ENCODE data around the gene PLEKHG4B. TPM values are rescaled to one million over a fixed set of nuclear protein-coding genes. Genes with fewer than 3 reads are reported as not detected.

Gene PLEKHG4B
- total RNA-seq, 1 experiment from 2014 or later: 0.02 TPM

DNA sequence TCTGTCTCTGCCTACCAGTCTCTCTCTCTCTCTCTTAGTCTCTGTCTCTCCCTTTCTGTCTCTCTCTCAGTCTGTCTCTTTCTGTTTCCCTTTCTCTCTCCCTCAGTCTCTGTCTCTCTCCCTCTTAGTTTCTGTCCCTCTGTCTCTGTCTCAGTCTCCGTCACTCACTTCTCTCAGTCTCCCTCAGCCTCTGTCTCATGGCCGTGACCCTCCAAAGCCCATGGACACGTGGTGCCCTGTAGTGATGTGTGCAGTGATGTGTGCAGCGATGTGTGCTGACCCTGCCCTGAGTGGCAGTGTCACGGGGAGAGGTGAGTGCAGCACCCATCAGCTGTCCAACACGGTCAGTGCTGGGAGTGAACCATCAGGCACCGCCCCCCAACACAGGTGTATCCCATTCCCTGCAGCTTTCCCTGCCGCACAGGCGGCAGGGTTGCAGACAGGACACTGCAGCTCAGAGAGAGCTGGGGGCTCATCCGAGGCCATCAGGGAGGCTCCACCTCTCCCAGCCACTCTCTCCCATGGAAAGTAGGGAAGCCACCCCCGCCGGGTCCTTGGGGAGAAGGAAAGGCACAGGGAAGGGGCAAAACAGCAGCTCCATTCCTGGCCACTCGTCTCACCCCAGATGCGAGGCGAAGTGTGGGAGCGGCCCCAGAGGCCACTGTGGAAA, 98.5 kb downstream of the PLEKHG4B start:
- Histone ChIP-seq H3K4me3 (replicated peaks in 1 of 2; ENCODE audit: low read depth in 1 of 2, low read length in 2 of 2) (no peak overlapping the region), H3K4me1 (ENCODE audit: control insufficient read depth in 1 of 2, insufficient read depth in 2 of 2, low read length in 2 of 2) (peaks cover 5 to 10% of the 10 kb centered on the region in 2 experiments), H2AFZ (ENCODE audit: low read depth, low read length, poor library complexity, severe bottlenecking) (no peak overlapping the region), H3K27me3 (ENCODE audit: insufficient read depth, low read length) (no peaks in the 10 kb centered on the region), H3K9ac (ENCODE audit: low read length) (no peak overlapping the region), H3K4me2 (ENCODE audit: low read length) (no peak overlapping the region), H3K27ac (ENCODE audit: low read depth, low read length) (no peak overlapping the region), H4K20me1 (ENCODE audit: insufficient read depth) (no peaks in the 10 kb centered on the region), H3K36me3 (ENCODE audit: control insufficient read depth in 1 of 2, insufficient read depth in 2 of 2, low read length in 2 of 2) (no peaks in the 10 kb centered on the region), H3K9me2 (ENCODE audit: insufficient read depth) (no peaks in the 10 kb centered on the region), H3K9me3 (ENCODE audit: control insufficient read depth in 1 of 2, insufficient read depth in 1 of 2, low read depth in 1 of 2, low read length in 2 of 2) (no peaks in the 10 kb centered on the region), H3K79me2 (ENCODE audit: insufficient read depth, low read length) (no peaks in the 10 kb centered on the region)
- no TSS peak for BruUV-seq (replicated peaks)
- RAD21 ChIA-PET (ENCODE audit: low non-redundant PET in 1 of 2, low total read pairs in 2 of 2, uncharacterized antibody in 2 of 2, unreplicated experiment in 2 of 2): no interaction called here
- DNase-seq (ENCODE audit: low read depth, low spot score): no peak
- no peak for TF ChIP-seq SRF (IDR thresholded peaks at IDR 0.05; ENCODE audit: low read depth)
- no peak for TF ChIP-seq CEBPB (IDR thresholded peaks at IDR 0.05; ENCODE audit: low read depth)
- no peak for TF ChIP-seq ZNF274 (IDR thresholded peaks at IDR 0.05; ENCODE audit: low read depth, low read length)
- CTCF ChIA-PET: no interaction called here
- POLR2A ChIA-PET: no interaction called here
- intact Hi-C loops (cut with micrococcal nuclease): no loop called here
- ATAC-seq: no peak

GRCh38 chr5:191036-191948, 99.3 kb downstream of the PLEKHG4B start, which contains the start of gene LRRC14B:
TSS of gene LRRC14B (plus strand) at chr5:191495. CDS start at chr5:191539, 44 bp downstream.
- Histone ChIP-seq H3K36me3 (ENCODE audit: control insufficient read depth in 1 of 2, insufficient read depth in 2 of 2, low read length in 2 of 2) (no peaks in the 10 kb centered on the region), H3K79me2 (ENCODE audit: insufficient read depth, low read length) (no peaks in the 10 kb centered on the region), H3K9me2 (ENCODE audit: insufficient read depth) (no peaks in the 10 kb centered on the region), H3K27ac (ENCODE audit: low read depth, low read length) (no peak within 1 kb of the TSS), H4K20me1 (ENCODE audit: insufficient read depth) (no peaks in the 10 kb centered on the region), H3K27me3 (ENCODE audit: insufficient read depth, low read length) (no peaks in the 10 kb centered on the region), H3K4me3 (replicated peaks in 1 of 2; ENCODE audit: low read depth in 1 of 2, low read length in 2 of 2) (no peak within 1 kb of the TSS), H3K9ac (ENCODE audit: low read length) (no peak within 1 kb of the TSS), H2AFZ (ENCODE audit: low read depth, low read length, poor library complexity, severe bottlenecking) (no peak within 1 kb of the TSS), H3K9me3 (ENCODE audit: control insufficient read depth in 1 of 2, insufficient read depth in 1 of 2, low read depth in 1 of 2, low read length in 2 of 2) (no peaks in the 10 kb centered on the region), H3K4me2 (ENCODE audit: low read length) (no peak within 1 kb of the TSS), H3K4me1 (ENCODE audit: control insufficient read depth in 1 of 2, insufficient read depth in 2 of 2, low read length in 2 of 2) (peaks cover 5 to 10% of the 10 kb centered on the region in 2 experiments)
- no peak for DNase-seq (ENCODE audit: low read depth, low spot score)
- ATAC-seq: no peak
- BruUV-seq (replicated peaks): no TSS peak
- TF ChIP-seq CBX3 (IDR thresholded peaks at IDR 0.05; ENCODE audit: low read depth) (no peak), YY1 (IDR thresholded peaks at IDR 0.05; ENCODE audit: extremely low read depth, insufficient replicate concordance, low read depth, low read length) (no peak), RAD21 (IDR thresholded peaks at IDR 0.05; ENCODE audit: low read depth) (no peak)
- ChIA-PET POLR2A (no interaction called here), CTCF (interaction anchor here (0.8 kb wide), 1 partner anchor 125 kb away, joined by 3 read pairs; no protein-coding TSS in a partner anchor), RAD21 (ENCODE audit: low non-redundant PET in 1 of 2, low total read pairs in 2 of 2, uncharacterized antibody in 2 of 2, unreplicated experiment in 2 of 2) (no interaction called here)
- intact Hi-C loops (cut with micrococcal nuclease): no loop called here

All from HCT116 (cell line).